GM12878 (cell line): ENCODE results near the gene LRR1. TPM values are rescaled to one million over a fixed set of nuclear protein-coding genes. Genes with fewer than 3 reads are reported as not detected.

ENCODE experiments used
- BCL11A ChIP-seq: IDR thresholded peaks from 2 replicates; pipeline ENCODE4 v1.6.1; 2011; ENCODE audit warnings: low read depth, low read length
- CBX3 ChIP-seq: fragments of 200-600 bp; sonication (generic); IDR thresholded peaks from 2 replicates; pipeline ENCODE4 v1.6.1; 2016; ENCODE audit warnings: low read depth, borderline replicate concordance
- CHD4 ChIP-seq: fragments of 200-600 bp; sonication (generic); IDR thresholded peaks from 2 replicates; pipeline ENCODE4 v1.6.1; 2016; ENCODE audit warnings: mild to moderate bottlenecking
- DPF2 ChIP-seq: fragments of 450-650 bp; IDR thresholded peaks from 2 replicates; pipeline ENCODE4 v1.6.1; 2017; ENCODE audit warnings: mild to moderate bottlenecking
- EGR1 ChIP-seq, 2 experiments: IDR thresholded peaks; 1 replicate in 1 of 2; 2 replicates in 1 of 2; pipeline ENCODE4 v1.6.1; 2011 to 2012; ENCODE audit warnings: low read depth in 2 of 2, low read length in 2 of 2, borderline replicate concordance in 1 of 2, mild to moderate bottlenecking in 1 of 2, moderate library complexity in 1 of 2
- ETV6 ChIP-seq, 2 experiments: fragments of 450-650 bp in 1 of 2; IDR thresholded peaks in 1 of 2; conservative IDR thresholded peaks in 1 of 2; 2 replicates each; pipeline ENCODE4 v1.6.1; 2014; ENCODE audit warnings: antibody characterized with exemption in 1 of 2, borderline replicate concordance in 1 of 2, low read depth in 1 of 2, mild to moderate bottlenecking in 1 of 2, moderate library complexity in 1 of 2
- GATAD2B ChIP-seq: fragments of 450-650 bp; conservative IDR thresholded peaks from 2 replicates; pipeline ENCODE4 v1.6.1; 2017; ENCODE audit warnings: low read depth, mild to moderate bottlenecking, moderate library complexity
- HDAC2 ChIP-seq: fragments of 200-600 bp; sonication (generic); IDR thresholded peaks from 2 replicates; pipeline ENCODE4 v1.6.1; 2017
- HDAC6 ChIP-seq: fragments of 200-600 bp; sonication (generic); IDR thresholded peaks from one replicate; pipeline ENCODE4 v1.8.0; 2017; ENCODE audit warnings: antibody characterized with exemption; ENCODE audit not compliant: unreplicated experiment
- HDGF ChIP-seq: fragments of 450-650 bp; IDR thresholded peaks from 2 replicates; pipeline ENCODE4 v1.6.1; 2016; ENCODE audit warnings: antibody characterized with exemption
- IRF5 ChIP-seq: fragments of 450-650 bp; IDR thresholded peaks from 2 replicates; pipeline ENCODE4 v1.6.1; 2017; ENCODE audit warnings: borderline replicate concordance
- JUNB ChIP-seq: IDR thresholded peaks from 2 replicates; pipeline ENCODE4 v1.6.1; 2016; ENCODE audit warnings: antibody characterized with exemption, mild to moderate bottlenecking
- MXI1 ChIP-seq: fragments of 150-350 bp; IDR thresholded peaks from 2 replicates; pipeline ENCODE4 v1.6.1; 2011; ENCODE audit warnings: low read depth, mild to moderate bottlenecking, inconsistent platforms, low read length, improper control_type of control experiment
- MYC ChIP-seq: IDR thresholded peaks from 2 replicates; pipeline ENCODE4 v1.6.1; 2011; ENCODE audit warnings: mild to moderate bottlenecking, low read length, moderate library complexity, inconsistent platforms; ENCODE audit not compliant: insufficient read depth, insufficient replicate concordance, insufficient read length, severe bottlenecking
- NFYB ChIP-seq: IDR thresholded peaks from 2 replicates; pipeline ENCODE4 v1.6.1; 2011; ENCODE audit warnings: low read depth, mild to moderate bottlenecking, low read length, improper control_type of control experiment, moderate library complexity; ENCODE audit not compliant: insufficient read depth
- PML ChIP-seq: IDR thresholded peaks from 2 replicates; pipeline ENCODE4 v1.6.1; 2012; ENCODE audit warnings: low read length, inconsistent platforms
- POLR2AphosphoS5 ChIP-seq: IDR thresholded peaks from 2 replicates; pipeline ENCODE4 v1.6.1; 2011; ENCODE audit warnings: mild to moderate bottlenecking, low read length, inconsistent platforms
- RELB ChIP-seq: fragments of 450-650 bp; IDR thresholded peaks from 2 replicates; pipeline ENCODE4 v1.6.1; 2017; ENCODE audit warnings: low read depth, mild to moderate bottlenecking, moderate library complexity
- SMAD1 ChIP-seq: fragments of 450-650 bp; IDR thresholded peaks from 2 replicates; pipeline ENCODE4 v1.6.1; 2018; ENCODE audit warnings: mild to moderate bottlenecking, low read depth; ENCODE audit not compliant: partially characterized antibody
- SP1 ChIP-seq: IDR thresholded peaks from one replicate; pipeline ENCODE4 v1.6.1; 2011; ENCODE audit warnings: low read depth, low read length
- YY1 ChIP-seq: IDR thresholded peaks from 2 replicates; pipeline ENCODE4 v1.6.1; 2011; ENCODE audit warnings: low read depth, mild to moderate bottlenecking, low read length
- ZBED1 ChIP-seq: IDR thresholded peaks from 2 replicates; pipeline ENCODE4 v1.6.1; 2016; ENCODE audit warnings: borderline replicate concordance
- ZNF207 ChIP-seq: fragments of 450-650 bp; IDR thresholded peaks from 2 replicates; pipeline ENCODE4 v1.6.1; 2014; ENCODE audit warnings: antibody characterized with exemption, mild to moderate bottlenecking, borderline replicate concordance
- ZNF217 ChIP-seq: fragments of 450-650 bp; IDR thresholded peaks from 2 replicates; pipeline ENCODE4 v1.6.1; 2017; ENCODE audit warnings: antibody characterized with exemption, mild to moderate bottlenecking
- ZNF592 ChIP-seq: fragments of 450-650 bp; IDR thresholded peaks from 2 replicates; pipeline ENCODE4 v1.6.1; 2017; ENCODE audit warnings: mild to moderate bottlenecking, moderate library complexity
- polyA plus RNA-seq, 11 experiments: library from polyadenylated mRNA; depleted of rRNA in 4 of 11; unstranded in 6 of 11; stranded (reverse) in 5 of 11; fragments of >200 nt; fragmentation: Nextera tagmentation in 4 of 11; fragmentation: Illumina TruSeq in 1 of 11; extraction: Ambion mirVana in 4 of 11; extraction: Trizol in 1 of 11; gene quantifications; 1 replicate in 1 of 11; 2 replicates in 10 of 11; pipeline versions ENCODE4 v1.2.1 to v1.2.3, GENCODE V29; 2011 to 2016; ENCODE audit warnings: inconsistent platforms in 2 of 11, missing spikeins in 2 of 11, low read depth in 1 of 11
- total RNA-seq, 4 experiments: library from RNA; depleted of rRNA in 3 of 4; stranded (reverse); fragments of >200 nt in 3 of 4; fragmentation: Illumina TruSeq in 1 of 4; extraction: Trizol in 1 of 4; gene quantifications; 2 replicates each; pipeline versions ENCODE4 v1.2.1 to v1.2.3, GENCODE V29; 2013 to 2021

Gene LRR1
- total and polyA plus RNA-seq, 10 of the 15 experiments (the other 5 are each of a cell fraction or from before 2014, with no cell fraction given): 36.9 to 110 (median 53.1) TPM

- TF ChIP-seq RELB (peak; percentile 73; the same call in 1 of the 2 replicates), NFYB (no peak), ZNF592 (no peak), MYC (no peak), EGR1 (IDR thresholded peaks at IDR 0.05; ENCODE audit: borderline replicate concordance in 1 of 2, low read depth in 2 of 2, low read length in 2 of 2) (no peak; a peak in 1 of 3 replicates), HDGF (peak; percentile 74; the same call in 1 of the 2 replicates), ZNF217 (no peak), HDAC2 (no peak), DPF2 (peak; percentile 87), SP1 (no peak), ETV6 (conservative IDR thresholded peaks at IDR 0.05 in 1 of 2, IDR thresholded peaks at IDR 0.05 in 1 of 2; ENCODE audit: borderline replicate concordance in 1 of 2, low read depth in 1 of 2) (no peak), ZNF207 (no peak), BCL11A (no peak), GATAD2B (no peak; the same call in 1 of the 2 replicates), PML (peak; percentile 97), POLR2AphosphoS5 (peak; percentile 99), CHD4 (no peak), ZBED1 (no peak), CBX3 (no peak), HDAC6 (no peak), SMAD1 (peak; percentile 84), YY1 (peak; percentile 95), MXI1 (peak; percentile 35), IRF5 (no peak), JUNB (peak; percentile 25; the same call in 1 of the 2 replicates)
These were observed 12.7 kb upstream of the LRR1 start, which contains the start of gene RPS29 (continued) for GRCh38 chr14:49585803-49586672.
